ENCODE results near the gene GAS7.

The GAS7 gene

GRCh38 chr17:10216213-10216938, 18.0 kb upstream of the GAS7 start:
- DNase-seq (no peak), ATAC-seq (replicated peaks) (no peak)
- H3K4me1 Mint-ChIP-seq (ENCODE audit: low read depth in 2 of 2), result no peaks in the 10 kb centered on the region
- H3K27me3 Mint-ChIP-seq, result peaks cover 0 to 11% of the 10 kb centered on the region in 2 donors
- H3K36me3 Mint-ChIP-seq (ENCODE audit: insufficient read depth), result no peaks in the 10 kb centered on the region
- no peak overlapping the region for H3K4me3 Mint-ChIP-seq
- H3K27ac Mint-ChIP-seq, result no peak overlapping the region
- H3K9me3 Mint-ChIP-seq, result peaks cover 0 to 2% of the 10 kb centered on the region in 2 donors

- peaks cover 0 to 2% of the 10 kb centered on the region in 2 donors for H3K9me3 Mint-ChIP-seq
- peaks cover 0 to 11% of the 10 kb centered on the region in 2 donors for H3K27me3 Mint-ChIP-seq
- no peak overlapping the region for H3K4me3 Mint-ChIP-seq
- no peaks in the 10 kb centered on the region for H3K4me1 Mint-ChIP-seq (ENCODE audit: low read depth in 2 of 2)
- no peaks in the 10 kb centered on the region for H3K36me3 Mint-ChIP-seq (ENCODE audit: insufficient read depth)
- no peak for ATAC-seq (replicated peaks)
- no peak for DNase-seq
- H3K27ac Mint-ChIP-seq, result no peak overlapping the region
These were observed 16.9 kb upstream of the GAS7 start for GRCh38 chr17:10215286-10215685.

- Mint-ChIP-seq H3K27ac (no peak overlapping the region), H3K27me3 (no peaks in the 10 kb centered on the region), H3K9me3 (no peaks in the 10 kb centered on the region), H3K36me3 (ENCODE audit: insufficient read depth) (no peaks in the 10 kb centered on the region), H3K4me3 (no peak overlapping the region), H3K4me1 (ENCODE audit: low read depth in 2 of 2) (no peaks in the 10 kb centered on the region)
- no peak for DNase-seq
- no peak for ATAC-seq (replicated peaks)
These were observed 13.3 kb upstream of the GAS7 start for GRCh38 chr17:10211666-10212065.

GRCh38 chr17:10210151-10210574, 11.8 kb upstream of the GAS7 start:
- Mint-ChIP-seq H3K27me3 (no peaks in the 10 kb centered on the region), H3K4me1 (ENCODE audit: low read depth in 2 of 2) (no peaks in the 10 kb centered on the region), H3K27ac (no peak overlapping the region), H3K4me3 (no peak overlapping the region), H3K36me3 (ENCODE audit: insufficient read depth) (no peaks in the 10 kb centered on the region), H3K9me3 (peaks cover 0 to 2% of the 10 kb centered on the region in 2 donors)
- DNase-seq, result no peak
- ATAC-seq (replicated peaks), result no peak

- ATAC-seq (replicated peaks) (no peak), DNase-seq (no peak)
- Mint-ChIP-seq H3K36me3 (ENCODE audit: insufficient read depth) (no peaks in the 10 kb centered on the region), H3K27me3 (no peaks in the 10 kb centered on the region), H3K4me1 (ENCODE audit: low read depth in 2 of 2) (no peaks in the 10 kb centered on the region), H3K4me3 (no peak overlapping the region), H3K9me3 (peaks cover 0 to 3% of the 10 kb centered on the region in 2 donors), H3K27ac (peak overlapping the region in 1 of 2 donors; percentile 10)
These were observed 10.3 kb upstream of the GAS7 start for GRCh38 chr17:10208604-10209193.

DNA sequence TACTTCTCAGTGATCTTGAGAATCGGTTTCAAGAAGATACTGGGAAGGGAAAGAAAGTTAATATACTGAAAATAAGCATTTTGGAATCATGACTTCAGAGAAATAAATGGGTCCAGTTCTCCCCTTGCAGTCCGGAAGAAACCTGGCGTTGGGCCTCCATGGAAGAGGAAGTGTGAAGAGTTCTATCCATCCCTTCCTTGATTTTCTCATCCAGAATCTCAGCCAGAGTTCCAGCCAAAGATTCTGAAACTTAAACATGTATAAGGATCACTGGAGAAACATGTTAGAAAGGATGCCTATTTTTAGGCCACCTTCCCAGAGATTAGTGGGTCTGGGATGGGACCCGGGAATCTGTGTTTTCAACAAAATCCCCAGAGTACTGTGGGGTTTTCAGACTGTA, 8.7 kb upstream of the GAS7 start:
- Mint-ChIP-seq H3K27me3 (no peaks in the 10 kb centered on the region), H3K4me1 (ENCODE audit: low read depth in 2 of 2) (no peaks in the 10 kb centered on the region), H3K4me3 (no peak overlapping the region), H3K9me3 (peaks cover 0 to 3% of the 10 kb centered on the region in 2 donors), H3K27ac (no peak overlapping the region), H3K36me3 (ENCODE audit: insufficient read depth) (no peaks in the 10 kb centered on the region)
- DNase-seq (no peak), ATAC-seq (replicated peaks) (no peak)

GRCh38 chr17:10205549-10206185, 7.3 kb upstream of the GAS7 start:
- peaks cover 6 to 9% of the 10 kb centered on the region in 2 donors for H3K27me3 Mint-ChIP-seq
- DNase-seq, result no peak
- H3K4me1 Mint-ChIP-seq (ENCODE audit: low read depth in 2 of 2), result no peaks in the 10 kb centered on the region
- H3K9me3 Mint-ChIP-seq, result peaks cover 0 to 3% of the 10 kb centered on the region in 2 donors
- H3K27ac Mint-ChIP-seq, result no peak overlapping the region
- no peak overlapping the region for H3K4me3 Mint-ChIP-seq
- ATAC-seq (replicated peaks), result no peak
- no peaks in the 10 kb centered on the region for H3K36me3 Mint-ChIP-seq (ENCODE audit: insufficient read depth)

DNA sequence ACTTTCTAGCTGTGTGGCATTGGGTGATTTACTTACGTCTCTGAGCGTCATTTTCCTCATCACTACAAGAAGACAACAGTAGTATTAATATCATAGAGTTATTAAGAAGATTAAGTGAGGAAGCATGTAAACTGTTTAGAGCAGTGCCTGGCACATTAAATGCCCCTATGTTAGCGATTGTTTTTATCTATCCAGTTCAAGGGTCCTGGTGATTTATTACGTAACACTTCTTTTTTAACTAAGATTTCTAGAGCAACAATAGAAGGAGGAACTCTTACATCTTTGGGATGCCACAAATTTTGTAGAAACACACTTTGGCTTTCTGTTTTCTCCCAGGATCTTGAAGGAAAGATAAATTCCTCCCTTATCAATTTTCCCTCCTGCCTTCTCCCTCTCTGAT, 3.3 kb upstream of the GAS7 start:
- DNase-seq, result no peak
- H3K9me3 Mint-ChIP-seq, result peaks cover 0 to 3% of the 10 kb centered on the region in 2 donors
- no peak for ATAC-seq (replicated peaks)

DNA sequence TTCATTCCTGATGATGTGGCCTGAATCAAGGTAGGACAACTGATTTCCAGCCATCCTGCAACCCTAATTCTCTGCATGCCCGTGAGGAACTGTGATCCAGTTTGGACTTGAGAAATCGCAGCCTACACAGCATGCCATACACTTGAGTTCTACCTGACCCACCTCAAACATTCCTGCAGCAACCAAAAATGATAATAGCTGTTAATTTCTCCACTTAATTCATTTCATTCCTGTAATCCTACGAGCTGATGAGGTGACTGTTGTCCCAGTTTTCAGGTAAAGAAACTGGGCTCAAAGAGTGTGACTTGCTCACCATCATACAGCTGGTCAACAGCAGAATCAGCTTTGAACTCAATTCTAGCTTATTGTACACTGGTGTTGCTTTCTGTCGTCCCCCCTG, 2.2 kb upstream of the GAS7 start:
- Mint-ChIP-seq H3K9me3 (peaks cover 0 to 1% of the 10 kb centered on the region in 2 donors), H3K4me1 (ENCODE audit: low read depth in 2 of 2) (peaks cover 5 to 7% of the 10 kb centered on the region in 2 donors), H3K36me3 (ENCODE audit: insufficient read depth) (peaks cover 4% of the 10 kb centered on the region), H3K4me3 (no peak overlapping the region), H3K27ac (no peak overlapping the region), H3K27me3 (peaks cover 19 to 30% of the 10 kb centered on the region in 2 donors)
- DNase-seq (no peak), ATAC-seq (replicated peaks) (no peak)

More for the DNA sequence above, 3.3 kb upstream of the GAS7 start:
- Mint-ChIP-seq H3K4me3 (no peak overlapping the region), H3K4me1 (ENCODE audit: low read depth in 2 of 2) (peaks cover 5 to 7% of the 10 kb centered on the region in 2 donors), H3K27me3 (peaks cover 19 to 30% of the 10 kb centered on the region in 2 donors), H3K36me3 (ENCODE audit: insufficient read depth) (peaks cover 4% of the 10 kb centered on the region), H3K27ac (no peak overlapping the region)

GRCh38 chr17:10200016-10200415, 1.6 kb upstream of the GAS7 start:
- Mint-ChIP-seq H3K36me3 (ENCODE audit: insufficient read depth) (peaks cover 4% of the 10 kb centered on the region), H3K4me1 (ENCODE audit: low read depth in 2 of 2) (peaks cover 5 to 7% of the 10 kb centered on the region in 2 donors), H3K27ac (peak overlapping the region in 1 of 2 donors; percentile 68), H3K27me3 (peaks cover 19 to 30% of the 10 kb centered on the region in 2 donors), H3K9me3 (peaks cover 0 to 1% of the 10 kb centered on the region in 2 donors), H3K4me3 (peak overlapping the region; percentile 24 to 55)
- DNase-seq, result no peak
- ATAC-seq (replicated peaks), result no peak

- H3K9me3 Mint-ChIP-seq, result peaks cover 12 to 19% of the 10 kb centered on the region in 2 donors
- peaks cover 19 to 30% of the 10 kb centered on the region in 2 donors for H3K27me3 Mint-ChIP-seq
- ATAC-seq (replicated peaks), result no peak
- no peak overlapping the region for H3K27ac Mint-ChIP-seq
- peaks cover 4% of the 10 kb centered on the region for H3K36me3 Mint-ChIP-seq (ENCODE audit: insufficient read depth)
- peak in 1 of 3 experiments; percentile 9 for DNase-seq
- H3K4me3 Mint-ChIP-seq, result peak overlapping the region; percentile 48 to 61
- peaks cover 5 to 7% of the 10 kb centered on the region in 2 donors for H3K4me1 Mint-ChIP-seq (ENCODE audit: low read depth in 2 of 2)
These were observed 491 bp downstream of the GAS7 start for GRCh38 chr17:10197721-10198508.

DNA sequence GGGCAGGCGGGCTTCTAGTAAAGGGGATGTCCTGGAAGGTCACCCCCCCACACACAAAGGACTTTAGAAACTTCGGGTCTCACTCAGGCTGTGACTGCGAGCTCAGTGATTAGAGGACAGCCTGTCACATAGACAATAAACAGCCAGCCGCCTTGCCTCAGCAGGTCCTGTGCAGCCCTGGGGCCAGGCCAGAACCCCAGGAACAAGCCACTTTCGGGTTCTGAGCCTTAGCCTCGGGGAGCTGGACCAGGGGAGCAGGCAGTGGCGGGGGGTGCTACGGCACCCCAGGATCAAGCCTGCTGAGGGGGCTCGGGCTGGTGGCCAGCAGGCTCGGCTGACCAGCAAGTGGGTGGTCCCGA, 1.1 kb downstream of the GAS7 start:
- peaks cover 4% of the 10 kb centered on the region for H3K36me3 Mint-ChIP-seq (ENCODE audit: insufficient read depth)
- no peak overlapping the region for H3K27ac Mint-ChIP-seq
- peaks cover 19 to 30% of the 10 kb centered on the region in 2 donors for H3K27me3 Mint-ChIP-seq
- ATAC-seq (replicated peaks) (no peak), DNase-seq (no peak)
- peaks cover 5 to 7% of the 10 kb centered on the region in 2 donors for H3K4me1 Mint-ChIP-seq (ENCODE audit: low read depth in 2 of 2)
- H3K4me3 Mint-ChIP-seq, result peak overlapping the region; percentile 48 to 61
- peaks cover 12 to 19% of the 10 kb centered on the region in 2 donors for H3K9me3 Mint-ChIP-seq

- Mint-ChIP-seq H3K4me3 (peak overlapping the region in 1 of 2 donors; percentile 43), H3K36me3 (ENCODE audit: insufficient read depth) (peaks cover 4% of the 10 kb centered on the region), H3K27ac (no peak overlapping the region), H3K9me3 (peaks cover 12 to 19% of the 10 kb centered on the region in 2 donors), H3K27me3 (peaks cover 19 to 30% of the 10 kb centered on the region in 2 donors), H3K4me1 (ENCODE audit: low read depth in 2 of 2) (peaks cover 5 to 7% of the 10 kb centered on the region in 2 donors)
- DNase-seq, result no peak
- ATAC-seq (replicated peaks), result no peak
These were observed 1.5 kb downstream of the GAS7 start for GRCh38 chr17:10196941-10197340.
